GM12892 (cell line): Measurements from ENCODE around the gene DCUN1D2.
"Not testable (repeated sequence)": the region's sequence is repeated elsewhere in the genome, so short reads cannot be mapped to it uniquely, and the experiment has no call there.

Experiments used
- DNase-seq: peaks from one replicate; pipeline ENCODE4 v3.0.0; 2011; ENCODE audit not compliant: insufficient read length
- FAIRE-seq: peaks from 2 replicates; lab custom pipeline; 2011; peaks lifted over from hg19 to GRCh38; lab: Jason Lieb, UNC
- POLR2A ChIP-seq: IDR thresholded peaks from 2 replicates; pipeline ENCODE4 v1.6.1; 2011; ENCODE audit warnings: low read depth, low read length, control low read depth
- POLR2AphosphoS5 ChIP-seq: IDR thresholded peaks from 2 replicates; pipeline ENCODE4 v1.6.1; 2011; ENCODE audit warnings: low read depth, low read length, control low read depth
- TAF1 ChIP-seq: IDR thresholded peaks from 2 replicates; pipeline ENCODE4 v1.6.1; 2011; ENCODE audit warnings: low read depth, mild to moderate bottlenecking, control low read depth, low read length, borderline replicate concordance

The DCUN1D2 gene

DNA sequence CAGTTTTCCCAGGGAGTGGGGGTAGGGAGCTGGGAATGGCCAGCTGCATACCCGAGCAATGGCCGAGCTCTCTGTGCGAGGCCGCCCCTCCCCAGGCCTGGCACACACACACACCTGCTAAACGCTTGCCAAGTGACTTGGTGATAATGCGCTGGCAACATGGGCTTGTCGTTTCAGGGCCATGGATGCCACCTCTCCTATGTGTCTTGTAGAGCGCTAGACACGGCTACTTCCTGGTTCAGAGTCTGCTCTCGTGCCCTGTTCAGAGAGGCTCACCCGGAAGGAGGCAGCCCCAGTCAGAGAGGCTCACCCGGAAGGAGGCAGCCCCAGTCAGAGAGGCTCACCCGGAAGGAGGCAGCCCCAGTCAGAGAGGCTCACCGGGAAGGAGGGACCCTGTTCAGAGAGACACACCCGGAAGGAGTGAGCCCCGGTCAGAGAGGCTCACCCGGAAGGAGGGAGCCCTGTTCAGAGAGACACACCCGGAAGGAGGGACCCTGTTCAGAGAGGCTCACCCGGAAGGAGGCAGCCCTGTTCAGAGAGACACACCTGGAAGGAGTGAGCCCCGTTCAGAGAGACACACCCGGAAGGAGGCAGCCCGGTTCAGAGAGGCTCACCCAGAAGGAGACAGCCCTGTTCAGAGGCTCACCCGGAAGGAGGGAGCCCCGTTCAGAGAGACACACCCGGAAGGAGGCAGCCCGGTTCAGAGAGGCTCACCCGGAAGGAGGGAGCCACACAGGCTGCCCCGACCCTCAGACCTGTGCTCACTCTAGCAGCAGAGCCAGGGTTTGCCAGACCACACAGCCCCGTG, 41.4 kb downstream of the DCUN1D2 start:
- peak; percentile 78; the same call in 1 of the 2 replicates for TF ChIP-seq POLR2A
- peak; percentile 49; the same call in 1 of the 2 replicates for TF ChIP-seq POLR2AphosphoS5
- TF ChIP-seq TAF1 = peak; percentile 57; the same call in 1 of the 2 replicates
- FAIRE-seq (peak; percentile 98), DNase-seq (no peak)

DNA sequence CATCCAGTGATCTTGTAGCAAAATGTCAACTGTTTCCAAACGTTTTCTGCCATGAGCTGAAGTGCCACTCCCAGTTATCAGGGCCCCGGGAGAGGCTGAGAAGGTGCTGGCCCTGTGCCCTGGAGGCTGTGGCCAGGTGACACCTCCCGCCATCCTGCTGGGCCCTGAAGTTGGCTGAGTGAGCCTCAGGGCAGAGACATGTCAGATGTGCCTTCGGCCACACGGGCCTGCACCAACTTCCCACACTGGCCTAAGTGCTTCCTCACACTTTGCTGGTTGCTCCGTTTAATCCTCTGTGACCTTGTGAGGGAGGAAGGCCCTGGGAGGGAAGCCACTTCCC, 42.0 kb downstream of the DCUN1D2 start:
- TF ChIP-seq TAF1 = no peak
- TF ChIP-seq POLR2AphosphoS5 = no peak
- TF ChIP-seq POLR2A = no peak
- DNase-seq (no peak), FAIRE-seq (no peak)

DNA sequence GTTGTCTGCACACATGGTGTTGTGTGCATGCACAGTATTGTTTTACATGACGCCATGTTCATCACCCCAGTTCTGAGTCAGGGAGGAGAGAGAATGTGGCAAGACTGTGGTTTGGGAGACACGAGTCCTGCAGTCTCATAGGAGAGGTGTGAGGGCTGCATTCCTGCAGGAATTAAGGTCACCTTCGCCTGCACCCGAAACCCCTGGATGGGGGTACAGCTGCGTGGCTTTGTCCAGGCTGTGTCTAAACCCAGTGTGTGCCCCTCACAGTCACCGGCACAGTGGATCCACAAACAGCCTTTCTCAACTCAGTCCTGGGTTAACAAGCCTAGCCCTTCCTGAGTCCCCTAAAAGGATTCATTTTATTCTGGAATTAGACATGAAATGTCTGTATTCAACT, 42.9 kb downstream of the DCUN1D2 start:
- no peak for TF ChIP-seq POLR2AphosphoS5
- TF ChIP-seq TAF1 = no peak
- no peak for TF ChIP-seq POLR2A
- no peak for FAIRE-seq

DNA sequence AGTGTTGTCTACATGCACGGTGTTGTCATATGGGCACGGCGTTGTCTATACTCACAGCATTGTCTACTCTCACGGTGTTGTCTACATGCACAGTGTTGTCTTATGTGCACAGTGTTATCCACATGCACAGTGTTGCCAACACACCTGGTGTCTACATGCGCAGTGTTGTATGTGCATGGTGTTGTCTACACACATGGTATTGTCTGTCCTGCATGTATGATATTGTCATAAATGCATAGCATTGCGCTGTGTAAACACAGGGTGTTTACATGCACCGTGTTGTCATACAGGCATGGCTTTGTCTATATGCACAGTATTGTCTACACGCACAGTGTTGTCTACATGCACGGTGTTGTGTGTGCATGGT, 44.0 kb downstream of the DCUN1D2 start:
- DNase-seq = no peak
- TF ChIP-seq TAF1 (no peak), POLR2AphosphoS5 (no peak), POLR2A (no peak)
- FAIRE-seq = peak; percentile 69

More for the DNA sequence above, 42.9 kb downstream of the DCUN1D2 start:
- DNase-seq = no peak

DNA sequence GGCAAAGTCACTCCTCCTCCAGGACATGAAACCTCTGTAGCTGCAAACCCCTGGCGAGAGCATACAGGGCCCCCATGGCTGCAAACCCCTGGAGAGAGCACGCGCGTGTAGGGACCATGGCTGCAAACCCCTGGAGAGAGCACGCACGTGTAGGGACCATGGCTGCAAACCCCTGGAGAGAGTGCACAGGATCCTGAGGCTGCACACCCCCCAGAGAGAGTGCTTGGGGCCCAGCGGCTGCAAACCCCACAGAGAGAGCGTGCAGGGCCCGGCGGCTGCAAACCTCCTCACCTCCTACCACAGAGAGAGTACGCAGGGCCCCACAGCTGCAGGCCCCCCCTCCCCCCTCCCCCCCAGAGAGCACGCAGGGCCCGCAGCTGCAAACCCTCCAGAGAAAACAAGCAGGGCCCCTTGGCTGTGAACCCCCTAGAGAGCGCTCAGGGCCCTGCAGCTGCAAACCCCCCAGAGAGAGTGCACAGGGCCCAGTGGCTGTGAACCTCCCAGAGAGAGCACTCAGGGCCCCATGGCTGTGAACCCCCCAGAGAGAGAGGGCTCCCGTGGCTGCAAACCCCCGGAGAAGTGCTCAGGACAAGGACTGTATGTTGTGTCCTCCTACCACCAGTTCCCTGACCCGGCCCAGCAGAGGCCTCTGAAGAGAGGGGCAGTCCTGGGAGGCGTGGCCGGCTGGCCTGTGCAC, 44.6 kb downstream of the DCUN1D2 start:
- TF ChIP-seq TAF1 (no peak), POLR2A (peak; percentile 53; the same call in 1 of the 2 replicates)
- no peak for DNase-seq
- no peak for FAIRE-seq

DNA sequence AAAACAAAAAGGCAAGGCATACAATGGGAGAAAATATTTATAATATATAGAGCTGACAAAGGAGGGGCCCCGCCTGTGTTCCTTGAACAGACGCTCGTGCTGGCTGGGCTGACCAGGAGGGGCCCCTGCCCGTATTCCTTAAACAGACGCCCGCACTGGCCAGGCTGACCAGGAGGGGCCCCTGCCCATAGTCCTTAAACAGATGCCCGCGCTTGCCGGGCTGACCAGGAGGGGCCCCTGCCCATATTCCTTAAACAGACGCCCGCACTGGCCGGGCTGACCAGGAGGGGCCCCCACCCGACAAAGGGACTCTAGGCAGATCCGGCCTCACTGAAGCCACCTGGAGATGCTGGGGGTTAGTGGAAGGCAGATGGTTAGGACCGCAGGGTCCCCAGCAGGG, 46.5 kb downstream of the DCUN1D2 start:
- FAIRE-seq (no peak), DNase-seq (no peak)
- TF ChIP-seq POLR2A = no peak
- TF ChIP-seq POLR2AphosphoS5 = no peak
- no peak for TF ChIP-seq TAF1

DNA sequence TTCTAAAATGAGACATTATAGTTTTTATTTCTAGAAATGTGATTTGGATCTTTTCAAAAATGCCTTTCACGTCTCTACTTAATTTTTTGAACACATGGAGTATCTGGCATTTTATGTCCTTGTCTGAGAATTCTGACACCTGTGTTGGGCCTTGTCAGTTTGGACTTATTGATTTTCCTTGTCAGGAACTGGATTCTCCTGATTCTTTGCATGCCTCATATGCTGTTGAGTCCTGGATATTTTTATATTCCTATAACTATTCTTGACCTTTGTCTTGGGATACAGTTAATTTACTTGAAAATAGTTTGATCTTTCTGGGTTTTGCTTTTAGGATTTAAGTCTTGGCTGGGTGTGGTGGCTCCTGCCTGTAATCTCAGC, 47.5 kb downstream of the DCUN1D2 start:
- FAIRE-seq (no peak), DNase-seq (no peak)
- TF ChIP-seq POLR2AphosphoS5 = no peak
- no peak for TF ChIP-seq POLR2A
- TF ChIP-seq TAF1 = no peak

DNA sequence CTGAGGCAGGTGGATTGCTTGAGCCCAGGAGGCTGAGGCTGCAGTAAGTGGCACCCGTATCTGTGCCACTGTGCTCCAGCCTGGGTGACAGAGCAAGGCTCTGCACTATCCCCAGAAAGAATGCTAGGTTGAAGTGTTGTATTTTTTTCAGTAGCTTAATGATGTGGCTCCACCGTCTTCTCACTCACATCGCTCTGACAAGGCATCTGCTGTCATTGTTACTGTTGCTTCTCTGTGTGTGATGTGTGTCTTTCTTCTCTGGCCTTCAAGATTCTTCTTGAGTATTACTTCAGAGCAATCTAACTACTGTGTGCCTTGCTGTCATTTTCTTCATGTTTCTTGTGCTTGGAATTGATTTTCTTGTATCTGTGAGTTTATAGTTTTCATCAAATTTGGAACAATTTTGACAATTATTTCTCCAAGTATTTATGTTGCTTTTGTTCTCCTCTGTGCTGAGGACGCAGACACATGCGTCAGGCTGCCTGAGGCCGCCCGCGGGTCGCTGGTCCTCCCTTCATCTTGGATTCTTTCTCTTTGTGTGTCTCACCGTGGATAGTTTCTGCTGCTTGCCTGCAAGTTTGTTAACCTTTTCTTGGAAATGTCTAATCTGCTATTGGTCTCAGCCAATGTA, 48.0 kb downstream of the DCUN1D2 start:
- no peak for FAIRE-seq
- TF ChIP-seq POLR2A (no peak), POLR2AphosphoS5 (no peak), TAF1 (no peak)
- no peak for DNase-seq

DNA sequence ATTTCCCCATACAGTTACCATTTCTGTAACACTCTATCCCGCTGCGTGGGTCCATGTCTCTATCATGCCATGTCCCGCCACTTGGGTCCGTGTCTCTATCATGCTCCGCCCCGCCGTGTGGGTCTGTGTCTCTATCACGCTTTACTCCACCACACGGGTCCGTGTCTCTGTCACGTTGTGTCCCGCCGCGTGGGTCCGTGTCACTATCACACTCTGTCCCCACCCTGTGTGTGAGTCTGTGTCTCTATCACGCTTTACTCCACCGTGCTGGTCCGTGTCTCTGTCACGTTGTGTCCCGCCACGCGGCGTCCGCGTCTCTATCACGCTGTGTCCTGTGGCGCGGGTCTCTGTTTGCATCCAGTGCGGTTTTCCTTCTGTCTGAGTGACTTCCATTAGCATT, 48.9 kb downstream of the DCUN1D2 start:
- FAIRE-seq = no peak
- DNase-seq = no peak
- TF ChIP-seq POLR2A (no peak), TAF1 (no peak)

DNA sequence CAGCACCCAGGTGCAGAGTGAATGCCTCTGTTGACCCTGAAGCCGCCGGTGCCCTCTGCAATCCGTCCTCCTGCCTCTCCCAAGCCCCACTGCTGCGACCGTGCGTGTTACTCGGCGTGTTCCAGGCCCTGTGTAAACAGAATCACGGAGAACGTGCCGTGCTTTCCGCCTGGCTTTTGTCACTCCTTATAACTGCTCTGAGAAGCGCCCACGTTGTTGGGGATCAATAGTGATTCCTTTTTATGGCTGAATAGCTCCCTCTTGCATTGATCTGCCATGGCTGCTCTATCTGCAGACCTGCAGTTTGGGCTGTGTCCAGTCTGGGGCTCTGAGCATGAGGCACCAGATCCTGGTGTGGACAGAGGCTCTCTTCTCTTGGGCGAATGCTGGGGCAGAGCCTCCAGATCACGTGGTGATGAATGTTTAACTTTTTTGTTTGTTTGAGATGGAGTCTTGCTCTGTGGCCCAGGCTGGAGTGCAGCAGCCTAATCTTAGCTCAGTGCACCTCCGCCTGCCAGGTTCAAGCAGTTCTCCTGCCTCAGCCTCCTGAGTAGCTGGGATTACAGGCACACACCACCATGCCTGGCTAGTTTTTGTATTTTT, 53.0 kb downstream of the DCUN1D2 start:
- no peak for TF ChIP-seq POLR2A
- TF ChIP-seq POLR2AphosphoS5 = no peak
- TF ChIP-seq TAF1 = no peak
- DNase-seq (no peak), FAIRE-seq (no peak)

DNA sequence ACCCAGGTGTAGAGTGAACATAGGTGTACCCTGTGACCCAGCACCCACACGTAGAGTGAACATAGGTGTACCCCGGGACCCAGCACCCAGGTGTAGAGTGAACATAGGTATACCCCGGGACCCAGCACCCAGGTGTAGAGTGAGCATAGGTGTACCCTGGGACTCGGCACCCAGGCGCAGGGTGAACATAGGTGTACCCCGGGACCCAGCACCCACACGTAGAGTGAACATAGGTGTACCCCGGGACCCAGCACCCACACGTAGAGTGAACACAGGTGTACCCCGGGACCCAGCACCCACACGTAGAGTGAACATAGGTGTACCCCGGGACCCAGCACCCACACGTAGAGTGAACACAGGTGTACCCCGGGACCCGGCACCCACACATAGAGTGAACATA, 53.6 kb downstream of the DCUN1D2 start:
- FAIRE-seq, DNase-seq: not testable (repeated sequence)

DNA sequence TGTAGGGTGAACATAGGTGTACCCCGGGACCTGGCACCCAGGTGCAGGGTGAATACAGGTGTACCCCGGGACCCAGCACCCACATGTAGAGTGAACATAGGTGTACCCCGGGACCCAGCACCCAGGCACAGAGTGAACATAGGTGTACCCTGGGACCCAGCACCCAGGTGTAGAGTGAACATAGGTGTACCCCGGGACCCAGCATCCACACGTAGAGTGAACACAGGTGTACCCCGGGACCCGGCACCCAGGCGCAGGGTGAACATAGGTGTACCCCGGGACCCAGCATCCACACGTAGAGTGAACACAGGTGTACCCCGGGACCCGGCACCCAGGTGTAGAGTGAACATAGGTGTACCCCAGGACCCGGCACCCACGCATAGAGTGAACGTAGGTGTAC, 54.6 kb downstream of the DCUN1D2 start:
- not testable (repeated sequence) for DNase-seq, FAIRE-seq
